GM13976 (cell line): Measurements from ENCODE around the gene KDM4C.

ENCODE experiments used
- DNase-seq: peaks from one replicate; pipeline ENCODE4 v3.0.0; 2012; ENCODE audit warnings: low spot score
- CTCF ChIP-seq: IDR thresholded peaks from 2 replicates; pipeline ENCODE4 v1.5.1; 2012; ENCODE audit warnings: borderline replicate concordance, mild to moderate bottlenecking; ENCODE audit not compliant: insufficient read depth; ENCODE audit errors: extremely low read depth, missing control alignments, control extremely low read depth
- in situ Hi-C: fragments of 300-500 bp; cut with MboI; formaldehyde crosslinking; loops from one replicate; pipeline ENCODE4 v1.12.0; 2022; ENCODE audit warnings: low sequenced_read_pairs, mixed read lengths, inconsistent platforms; ENCODE audit not compliant: unreplicated experiment

KDM4C gene

GRCh38 chr9:6845128-6845826 lies 87.5 kb downstream of the KDM4C start:
- DNase-seq, result no peak
- in situ Hi-C loops, result loop anchor here (25.0 kb wide), 1 partner anchor 692 kb away; no protein-coding TSS in a partner anchor
- no peak for TF ChIP-seq CTCF

GRCh38 chr9:6845880-6846279 lies 88.1 kb downstream of the KDM4C start:
- in situ Hi-C loops, result loop anchor here (25.0 kb wide), 1 partner anchor 691 kb away; no protein-coding TSS in a partner anchor
- no peak for TF ChIP-seq CTCF
- no peak for DNase-seq

- in situ Hi-C loops, result no loop called here
- TF ChIP-seq CTCF, result no peak
- no peak for DNase-seq
These were observed 94.6 kb downstream of the KDM4C start for GRCh38 chr9:6852243-6852963.

GRCh38 chr9:6855860-6856259 lies 98.1 kb downstream of the KDM4C start:
- in situ Hi-C loops, result no loop called here
- no peak for DNase-seq
- TF ChIP-seq CTCF, result no peak

GRCh38 chr9:6864102-6864501 lies 106.3 kb downstream of the KDM4C start:
- no peak for TF ChIP-seq CTCF
- in situ Hi-C loops, result no loop called here
- DNase-seq, result no peak

GRCh38 chr9:6869081-6869948 lies 111.5 kb downstream of the KDM4C start:
- in situ Hi-C loops, result no loop called here
- no peak for DNase-seq
- TF ChIP-seq CTCF, result no peak
